ENCODE measurements around the gene PLXNA4.

Gene PLXNA4

GRCh38 chr7:132434041-132434440 lies 142.2 kb downstream of the PLXNA4 start:
- DNase-seq = no peak

DNA sequence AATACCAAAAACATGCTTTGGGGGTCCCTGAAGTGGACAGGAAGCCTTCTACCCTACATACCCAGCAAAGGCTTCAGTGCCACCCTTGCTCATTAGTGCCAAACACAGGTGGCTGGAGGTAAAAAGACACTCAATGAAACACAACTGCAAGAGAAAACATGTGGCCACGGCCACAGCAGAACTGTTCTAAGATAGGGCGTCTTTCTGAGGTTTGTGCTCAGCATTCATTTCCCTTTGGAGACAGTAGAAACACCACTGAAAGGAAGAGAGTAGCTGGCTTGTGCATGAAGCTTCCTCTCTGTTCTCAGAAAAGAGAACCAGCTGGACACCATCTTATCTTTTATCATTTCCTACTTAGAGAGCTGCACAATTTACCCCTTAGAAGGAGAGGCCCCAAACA lies 143.0 kb downstream of the PLXNA4 start:
- DNase-seq = peak in 1 of 2 donors; percentile 32

GRCh38 chr7:132430861-132431822 lies 145.1 kb downstream of the PLXNA4 start:
- DNase-seq = peak in 1 of 2 donors; percentile 88

- DNase-seq = no peak
Measured at GRCh38 chr7:132430041-132430855, 146.0 kb downstream of the PLXNA4 start.

GRCh38 chr7:132429181-132429580 lies 147.1 kb downstream of the PLXNA4 start:
- DNase-seq = no peak

- no peak for DNase-seq
Measured at GRCh38 chr7:132428247-132428919, 147.9 kb downstream of the PLXNA4 start.

DNA sequence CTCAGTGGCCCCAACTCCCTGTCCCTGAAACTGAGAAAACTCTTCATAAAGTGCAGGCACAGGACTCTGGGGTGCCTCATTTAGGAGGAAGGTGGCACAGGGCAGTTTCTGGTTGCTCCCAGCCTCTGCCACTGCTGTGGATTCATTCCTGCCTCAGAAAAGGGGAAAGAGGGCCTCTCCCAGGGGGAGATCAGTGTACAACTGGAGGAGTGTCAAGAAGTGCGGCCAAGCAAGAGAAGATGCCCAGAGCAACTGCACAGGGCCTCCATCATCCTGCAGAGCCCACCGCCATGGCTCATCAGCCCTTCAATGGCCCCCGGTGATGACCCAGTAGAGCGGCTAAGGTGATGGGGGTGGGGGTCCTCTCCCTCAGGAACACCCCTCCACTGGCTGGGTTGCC lies 150.3 kb downstream of the PLXNA4 start:
- no peak for DNase-seq

GRCh38 chr7:132424821-132425724 lies 151.2 kb downstream of the PLXNA4 start:
- no peak for DNase-seq

GRCh38 chr7:132424277-132424676 lies 152.0 kb downstream of the PLXNA4 start:
- DNase-seq = no peak

DNA sequence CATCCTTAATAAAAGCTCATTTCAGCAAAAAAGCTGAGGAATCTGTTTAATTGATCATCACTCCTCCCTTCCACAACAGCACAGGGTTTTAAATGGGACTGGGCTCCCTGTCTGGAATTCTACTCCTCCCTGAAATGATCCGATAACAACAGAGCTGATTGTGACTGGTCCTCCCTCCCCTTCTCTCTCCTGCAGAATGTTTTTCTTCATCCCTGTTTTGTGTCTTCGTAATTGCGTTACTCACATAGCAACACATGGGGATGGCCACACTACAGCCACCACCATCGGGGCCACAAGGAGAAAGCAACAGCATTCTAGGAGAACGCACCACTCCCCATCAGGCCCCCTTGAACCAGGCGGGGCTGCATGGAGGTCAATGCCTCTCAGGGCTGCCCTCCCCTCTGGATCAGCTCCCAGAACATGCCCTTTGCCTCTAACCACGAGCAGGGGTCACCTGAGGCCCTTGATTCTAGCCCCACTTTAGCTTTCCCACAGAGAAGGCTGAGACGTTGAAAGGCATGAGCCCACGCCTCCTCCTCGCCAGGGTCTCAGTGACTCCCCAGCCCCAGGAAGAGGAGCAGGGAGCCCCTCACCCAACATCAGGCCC lies 152.6 kb downstream of the PLXNA4 start:
- no peak for DNase-seq

GRCh38 chr7:132422502-132423111 lies 153.7 kb downstream of the PLXNA4 start:
- DNase-seq = no peak

DNA sequence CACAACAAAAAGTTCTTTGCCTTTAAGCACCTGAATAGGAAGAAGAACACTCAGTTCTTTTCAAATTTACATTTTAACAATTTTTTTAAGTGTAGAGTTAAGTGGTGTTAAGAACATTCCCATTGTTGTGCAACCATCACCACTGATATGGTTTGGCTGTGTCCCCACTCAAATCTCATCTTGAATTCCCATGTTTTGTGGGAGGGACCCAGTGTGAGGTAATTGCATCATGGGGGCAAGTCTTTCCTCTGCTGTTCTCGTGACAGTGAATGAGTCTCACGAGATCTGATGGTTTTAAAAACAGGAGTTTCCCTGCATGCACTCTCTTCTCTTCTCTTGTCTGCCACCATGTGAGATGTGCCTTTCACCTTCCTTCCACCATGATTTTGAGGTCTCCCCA lies 155.7 kb downstream of the PLXNA4 start:
- no peak for DNase-seq

GRCh38 chr7:132419542-132419941 lies 156.7 kb downstream of the PLXNA4 start:
- no peak for DNase-seq

DNA sequence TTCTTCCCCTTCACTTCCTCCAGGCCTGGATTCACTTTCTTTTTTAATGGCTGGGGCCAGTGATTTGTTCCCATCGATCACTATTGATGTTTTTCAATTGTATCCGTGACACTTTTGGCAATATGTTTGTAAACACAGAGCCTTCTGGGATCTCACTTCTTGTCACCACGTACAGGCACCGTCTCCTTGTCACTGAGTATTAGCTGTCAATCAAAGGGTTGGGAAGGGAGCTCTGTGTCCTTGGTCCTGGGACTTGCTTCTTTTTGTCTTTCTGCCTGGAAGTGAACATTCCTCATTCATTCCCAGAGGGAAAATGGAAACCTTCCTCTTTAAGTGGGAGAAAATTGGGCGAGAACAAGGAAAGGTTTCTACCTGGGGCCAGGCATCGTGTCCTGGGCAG lies 157.4 kb downstream of the PLXNA4 start:
- no peak for DNase-seq

- DNase-seq = no peak
Measured at GRCh38 chr7:132417103-132417906, 159.0 kb downstream of the PLXNA4 start.

DNA sequence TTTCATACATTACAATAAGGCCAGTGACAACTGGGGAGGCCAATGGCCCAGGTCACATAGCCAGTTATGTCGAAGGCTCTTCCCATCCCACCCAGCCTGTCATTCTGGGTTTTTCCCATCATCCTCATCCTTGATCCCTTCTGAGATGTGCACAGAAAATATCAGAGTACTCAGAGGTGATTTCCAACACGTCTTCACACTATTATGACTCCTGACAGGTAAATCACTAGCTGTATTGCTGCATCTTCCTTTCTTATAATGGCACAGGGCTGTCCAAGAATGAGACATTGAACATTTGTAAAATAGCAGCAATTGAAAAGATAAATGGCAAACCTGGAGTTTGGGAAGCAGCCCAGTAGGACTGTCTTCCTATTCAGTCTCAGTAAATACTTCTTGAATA lies 159.9 kb downstream of the PLXNA4 start:
- no peak for DNase-seq

GRCh38 chr7:132415259-132415658 lies 161.0 kb downstream of the PLXNA4 start:
- DNase-seq = no peak

DNA sequence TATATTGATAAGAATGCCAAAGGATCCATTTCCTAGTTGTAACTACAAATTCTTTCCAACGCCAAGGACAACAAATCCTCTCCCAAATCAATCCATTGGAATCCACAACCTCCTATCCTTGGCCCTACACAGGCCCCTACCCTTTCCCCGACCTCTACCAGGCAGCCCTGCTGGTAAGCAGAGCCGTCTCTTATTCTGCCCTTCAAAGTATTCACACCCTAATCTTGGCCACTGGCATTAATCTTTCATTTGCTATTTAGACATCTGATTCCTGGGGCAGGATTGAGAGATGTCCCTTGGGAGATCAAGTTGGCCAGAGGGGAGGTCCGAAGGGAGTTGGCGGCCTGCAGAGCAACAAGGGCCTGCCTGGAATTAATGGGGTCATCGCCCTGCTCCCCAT lies 161.4 kb downstream of the PLXNA4 start:
- no peak for DNase-seq

GRCh38 chr7:132412435-132412834 lies 163.8 kb downstream of the PLXNA4 start:
- no peak for DNase-seq

DNA sequence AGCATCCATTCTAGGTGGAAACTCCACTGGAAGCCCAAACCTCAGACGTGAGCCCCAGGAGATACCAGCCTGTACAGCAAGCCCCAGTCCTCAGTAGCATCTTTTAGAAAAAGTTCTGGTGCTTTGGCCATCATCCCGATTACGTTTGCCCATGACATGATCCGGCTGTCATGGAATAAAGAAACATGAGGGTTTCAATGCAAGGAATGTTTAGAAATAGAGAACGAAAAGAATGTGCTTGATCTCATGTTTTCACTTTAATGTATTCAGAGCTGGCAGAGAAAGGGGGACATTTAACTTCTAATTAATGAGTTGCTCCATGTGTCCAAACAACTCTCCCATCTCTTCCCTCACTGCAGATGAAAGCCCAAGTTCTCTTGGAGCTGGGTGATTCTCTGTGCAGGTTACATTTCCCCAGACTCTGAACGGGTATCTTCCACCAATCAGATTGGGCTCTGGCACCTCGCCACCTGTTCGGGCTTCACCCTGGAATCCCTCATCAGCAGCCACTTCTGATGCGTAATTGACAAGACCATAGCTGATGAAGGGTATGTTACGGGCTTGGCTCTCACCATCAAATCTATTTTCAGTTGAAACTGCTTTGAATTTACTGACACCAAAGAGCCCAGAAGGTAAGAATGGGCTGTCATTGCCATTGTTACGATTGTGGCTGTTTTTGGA lies 165.3 kb downstream of the PLXNA4 start:
- DNase-seq = no peak

All from bone marrow (tissue), 2 donors.